Body of pancreas (tissue), 4 donors: ENCODE measurements around the gene PNRC2.

Experiments
- POLR2A ChIP-seq, 3 donors: fragments of 450-650 bp; IDR thresholded peaks; one replicate each; pipeline ENCODE4 v1.6.1; 2016; ENCODE audit warnings: antibody characterized with exemption in 3 of 3, mild to moderate bottlenecking in 2 of 3
- TF ChIP-seq, protein P1 (sequence below), 7 experiments: fragments of 450-650 bp in 4 of 7; fragments of 200-600 bp in 3 of 7; sonication (generic) in 3 of 7; IDR thresholded peaks; one replicate each; pipeline ENCODE4 v1.5.1; 2016 to 2019; ENCODE audit warnings: antibody characterized with exemption in 7 of 7

DNA sequence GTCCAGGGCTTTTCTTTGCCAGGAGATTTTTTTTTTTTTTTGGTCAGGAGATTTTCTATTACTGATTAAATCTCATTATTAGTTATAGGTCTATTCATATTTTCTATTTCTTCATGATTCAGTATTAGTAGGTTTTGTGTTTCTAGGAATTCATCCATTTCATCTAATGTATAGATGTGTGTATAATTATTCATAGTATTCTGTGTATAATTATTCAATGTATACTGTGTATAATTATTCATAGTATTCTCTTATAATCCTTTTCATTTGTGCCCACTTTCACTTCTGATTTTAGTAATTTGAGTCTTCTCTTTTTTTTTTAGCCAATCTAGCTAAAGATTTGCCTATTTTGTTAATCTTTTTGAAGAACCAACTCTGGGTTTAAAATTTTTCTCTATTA, 12.3 kb upstream of the PNRC2 start:
- TF ChIP-seq, protein P1, sequence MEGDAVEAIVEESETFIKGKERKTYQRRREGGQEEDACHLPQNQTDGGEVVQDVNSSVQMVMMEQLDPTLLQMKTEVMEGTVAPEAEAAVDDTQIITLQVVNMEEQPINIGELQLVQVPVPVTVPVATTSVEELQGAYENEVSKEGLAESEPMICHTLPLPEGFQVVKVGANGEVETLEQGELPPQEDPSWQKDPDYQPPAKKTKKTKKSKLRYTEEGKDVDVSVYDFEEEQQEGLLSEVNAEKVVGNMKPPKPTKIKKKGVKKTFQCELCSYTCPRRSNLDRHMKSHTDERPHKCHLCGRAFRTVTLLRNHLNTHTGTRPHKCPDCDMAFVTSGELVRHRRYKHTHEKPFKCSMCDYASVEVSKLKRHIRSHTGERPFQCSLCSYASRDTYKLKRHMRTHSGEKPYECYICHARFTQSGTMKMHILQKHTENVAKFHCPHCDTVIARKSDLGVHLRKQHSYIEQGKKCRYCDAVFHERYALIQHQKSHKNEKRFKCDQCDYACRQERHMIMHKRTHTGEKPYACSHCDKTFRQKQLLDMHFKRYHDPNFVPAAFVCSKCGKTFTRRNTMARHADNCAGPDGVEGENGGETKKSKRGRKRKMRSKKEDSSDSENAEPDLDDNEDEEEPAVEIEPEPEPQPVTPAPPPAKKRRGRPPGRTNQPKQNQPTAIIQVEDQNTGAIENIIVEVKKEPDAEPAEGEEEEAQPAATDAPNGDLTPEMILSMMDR (IDR thresholded peaks at IDR 0.05), result no peak
- TF ChIP-seq POLR2A (IDR thresholded peaks at IDR 0.05), result no peak
